Neural cell (in vitro differentiated cells): ENCODE measurements around the gene KAT2A. TPM values are rescaled to one million over a fixed set of nuclear protein-coding genes. Genes with fewer than 3 reads are reported as not detected.

Experiments used
- H2AFZ ChIP-seq: fragments of 200-600, 300-800 bp; sonication (generic), shearing (Covaris generic); 2 replicates; pipeline ENCODE4 v1.6.0; 2014; ENCODE audit warnings: low read depth, mild to moderate bottlenecking, antibody characterized with exemption, low read length, moderate library complexity
- H3F3A ChIP-seq: fragments of 200-600 bp; shearing (Covaris generic); 2 replicates; pipeline ENCODE4 v1.6.1; 2016; ENCODE audit warnings: mild to moderate bottlenecking, moderate library complexity, mixed read lengths, antibody characterized with exemption, low read length; ENCODE audit not compliant: insufficient read depth, poor library complexity, severe bottlenecking
- H3K27ac ChIP-seq: fragments of 200-600, 300-800 bp; sonication (generic), shearing (Covaris generic); 2 replicates; pipeline ENCODE4 v1.5.1; 2014; ENCODE audit warnings: mild to moderate bottlenecking, low read length, moderate library complexity
- H3K27me3 ChIP-seq: fragments of 300-800, 200-600 bp; sonication (generic), shearing (Covaris generic); 2 replicates; pipeline ENCODE4 v1.6.0; 2014; ENCODE audit warnings: mild to moderate bottlenecking, low read depth, low read length, moderate library complexity; ENCODE audit not compliant: insufficient read depth
- H3K36me3 ChIP-seq: fragments of 300-800, 200-600 bp; sonication (generic), shearing (Covaris generic); 2 replicates; pipeline ENCODE4 v1.5.1; 2014; ENCODE audit warnings: mild to moderate bottlenecking, antibody characterized with exemption, low read length, moderate library complexity; ENCODE audit not compliant: insufficient read depth
- H3K4me2 ChIP-seq: fragments of 300-800, 200-600 bp; sonication (generic), shearing (Covaris generic); 2 replicates; pipeline ENCODE4 v1.6.0; 2014; ENCODE audit warnings: mild to moderate bottlenecking, low read length
- H3K4me3 ChIP-seq: fragments of 300-800, 200-600 bp; sonication (generic), shearing (Covaris generic); 2 replicates; pipeline ENCODE4 v1.5.1; 2014; ENCODE audit warnings: mild to moderate bottlenecking, low read length, moderate library complexity
- H3K79me2 ChIP-seq: fragments of 200-600 bp; shearing (Covaris generic); replicated peaks from 2 replicates; pipeline ENCODE4 v1.6.0; 2014; ENCODE audit warnings: mild to moderate bottlenecking, low read length, moderate library complexity; ENCODE audit not compliant: insufficient read depth
- H3K9ac ChIP-seq: fragments of 300-800, 200-600 bp; sonication (generic), shearing (Covaris generic); 2 replicates; pipeline ENCODE4 v1.6.1; 2016; ENCODE audit warnings: mild to moderate bottlenecking, low read length, mixed read lengths
- H3K9me2 ChIP-seq: fragments of 200-600 bp; shearing (Covaris generic); 2 replicates; pipeline ENCODE4 v1.6.1; 2016; ENCODE audit warnings: mild to moderate bottlenecking, low read length, mixed read lengths; ENCODE audit not compliant: insufficient read depth
- H3K9me3 ChIP-seq: fragments of 200-600, 300-800 bp; sonication (generic), shearing (Covaris generic); 2 replicates; pipeline ENCODE4 v1.6.1; 2016; ENCODE audit warnings: mild to moderate bottlenecking, mixed run types, low read length, moderate library complexity, mixed read lengths
- H4K20me1 ChIP-seq: fragments of 200-600 bp; shearing (Covaris generic); 2 replicates; pipeline ENCODE4 v1.6.1; 2016; ENCODE audit warnings: mild to moderate bottlenecking, mixed run types; ENCODE audit not compliant: insufficient read depth
- EP300 ChIP-seq: fragments of 450-650 bp; conservative IDR thresholded peaks from 2 replicates; pipeline ENCODE4 v1.6.1; 2014; ENCODE audit warnings: antibody characterized with exemption, mild to moderate bottlenecking, moderate library complexity; ENCODE audit not compliant: poor library complexity, severe bottlenecking
- EZH2 ChIP-seq: fragments of 200-600, 300-800 bp; shearing (Covaris generic), sonication (generic); IDR thresholded peaks from 2 replicates; pipeline ENCODE4 v1.6.1; 2014; ENCODE audit warnings: antibody characterized with exemption, low read length, borderline replicate concordance, mild to moderate bottlenecking; ENCODE audit not compliant: insufficient read depth, poor library complexity, severe bottlenecking
- MXI1 ChIP-seq: fragments of 450-650 bp; conservative IDR thresholded peaks from 2 replicates; pipeline ENCODE4 v1.6.1; 2014; ENCODE audit warnings: antibody characterized with exemption, mild to moderate bottlenecking; ENCODE audit not compliant: poor library complexity, severe bottlenecking
- POLR2AphosphoS5 ChIP-seq: IDR thresholded peaks from 2 replicates; pipeline ENCODE4 v1.6.1; 2012
- RAD21 ChIP-seq: fragments of 450-650 bp; conservative IDR thresholded peaks from 2 replicates; pipeline ENCODE4 v1.6.1; 2014; ENCODE audit warnings: antibody characterized with exemption, mild to moderate bottlenecking, moderate library complexity
- SMC3 ChIP-seq: fragments of 450-650 bp; conservative IDR thresholded peaks from 2 replicates; pipeline ENCODE4 v1.6.1; 2014; ENCODE audit warnings: antibody characterized with exemption, mild to moderate bottlenecking, moderate library complexity; ENCODE audit not compliant: poor library complexity
- TAF1 ChIP-seq: IDR thresholded peaks from 2 replicates; pipeline ENCODE4 v1.6.1; 2012; ENCODE audit warnings: low read depth
- polyA plus RNA-seq: library from polyadenylated mRNA; depleted of rRNA; stranded (reverse); fragments of >200 nt; gene quantifications from 2 replicates; pipeline ENCODE4 v1.2.3, GENCODE V29; 2014
- TF ChIP-seq, protein P1 (sequence below): IDR thresholded peaks from 2 replicates; pipeline ENCODE4 v1.6.1; 2012; ENCODE audit warnings: borderline replicate concordance
- TF ChIP-seq, protein P2 (sequence below): fragments of 450-650 bp; IDR thresholded peaks from 2 replicates; pipeline ENCODE4 v1.5.1; 2014; ENCODE audit warnings: antibody characterized with exemption, mild to moderate bottlenecking, moderate library complexity; ENCODE audit not compliant: poor library complexity, severe bottlenecking

KAT2A gene
- polyA plus RNA-seq, 1 donor from 2014 or later: 39.9 TPM

DNA sequence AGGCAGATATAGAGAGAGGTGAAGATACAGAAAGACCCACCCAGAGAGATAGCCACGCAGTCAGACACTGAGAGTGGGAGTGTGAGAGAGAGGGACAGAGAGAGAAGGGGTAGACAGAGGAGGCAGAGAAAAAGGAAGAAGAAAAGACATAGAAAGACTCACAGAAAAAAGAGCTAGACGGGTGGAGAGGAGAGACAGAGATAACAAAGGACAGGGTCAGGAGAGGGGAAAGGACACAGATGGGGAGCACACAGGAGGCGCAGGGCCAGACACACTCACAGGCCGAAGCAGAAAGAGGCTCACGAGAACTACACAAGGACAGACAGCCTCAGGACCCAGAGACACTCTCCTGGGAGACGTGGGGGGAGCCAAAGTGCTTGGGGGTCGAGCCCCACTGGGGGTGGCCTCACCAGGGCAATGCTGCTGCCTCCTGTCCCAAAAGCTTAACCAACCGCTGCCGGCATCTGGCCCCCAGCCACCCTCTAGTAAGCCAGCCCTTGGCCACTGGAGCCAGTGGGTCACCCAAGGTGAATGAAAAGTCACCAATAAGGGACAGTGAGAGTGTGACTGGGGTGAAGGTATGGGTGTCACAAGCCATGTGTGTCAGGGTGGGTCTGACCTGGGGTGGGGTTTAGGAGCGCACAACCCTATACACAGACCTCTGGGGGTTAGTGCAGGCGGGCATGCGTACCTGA lies 26.6 kb downstream of the KAT2A start:
- Histone ChIP-seq H3K27me3 (peaks cover 18% of the 10 kb centered on the region), H4K20me1 (no peaks in the 10 kb centered on the region)

DNA sequence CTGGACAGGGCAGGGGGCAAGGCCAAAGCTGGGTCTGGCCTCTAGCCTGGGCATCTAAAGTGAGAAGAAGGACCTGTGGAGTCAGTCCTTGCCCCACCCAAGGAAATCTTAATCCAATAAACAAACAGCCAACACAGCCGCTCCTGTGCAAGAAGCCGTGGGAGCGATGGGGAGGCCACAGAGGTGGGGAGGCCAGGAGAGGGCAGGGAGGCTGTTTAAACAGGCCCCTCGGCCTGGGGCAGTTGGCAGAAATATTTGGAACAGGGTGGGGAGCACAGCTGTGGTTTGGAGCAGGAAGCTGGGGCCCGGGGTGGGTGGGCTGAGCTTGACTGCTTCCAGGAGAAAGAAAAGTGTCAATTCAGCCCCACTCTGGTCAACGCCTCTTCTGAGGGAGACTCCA lies 28.2 kb downstream of the KAT2A start:
- Histone ChIP-seq H3K27me3 (peaks cover 11% of the 10 kb centered on the region), H3K9me3 (no peaks in the 10 kb centered on the region)

More for the DNA sequence above, 26.6 kb downstream of the KAT2A start:
- Histone ChIP-seq H3K36me3 (no peaks in the 10 kb centered on the region), H3K79me2 (no peaks in the 10 kb centered on the region), H3K27ac (no peak overlapping the region), H3K4me3 (no peak overlapping the region), H3K9ac (no peak overlapping the region), H3F3A (no peaks in the 10 kb centered on the region), H3K4me2 (no peak overlapping the region), H3K9me3 (no peaks in the 10 kb centered on the region), H3K9me2 (no peaks in the 10 kb centered on the region), H2AFZ (no peak overlapping the region)
- no peak for TF ChIP-seq POLR2AphosphoS5
- no peak for TF ChIP-seq SMC3
- no peak for TF ChIP-seq TAF1
- TF ChIP-seq, protein P1, sequence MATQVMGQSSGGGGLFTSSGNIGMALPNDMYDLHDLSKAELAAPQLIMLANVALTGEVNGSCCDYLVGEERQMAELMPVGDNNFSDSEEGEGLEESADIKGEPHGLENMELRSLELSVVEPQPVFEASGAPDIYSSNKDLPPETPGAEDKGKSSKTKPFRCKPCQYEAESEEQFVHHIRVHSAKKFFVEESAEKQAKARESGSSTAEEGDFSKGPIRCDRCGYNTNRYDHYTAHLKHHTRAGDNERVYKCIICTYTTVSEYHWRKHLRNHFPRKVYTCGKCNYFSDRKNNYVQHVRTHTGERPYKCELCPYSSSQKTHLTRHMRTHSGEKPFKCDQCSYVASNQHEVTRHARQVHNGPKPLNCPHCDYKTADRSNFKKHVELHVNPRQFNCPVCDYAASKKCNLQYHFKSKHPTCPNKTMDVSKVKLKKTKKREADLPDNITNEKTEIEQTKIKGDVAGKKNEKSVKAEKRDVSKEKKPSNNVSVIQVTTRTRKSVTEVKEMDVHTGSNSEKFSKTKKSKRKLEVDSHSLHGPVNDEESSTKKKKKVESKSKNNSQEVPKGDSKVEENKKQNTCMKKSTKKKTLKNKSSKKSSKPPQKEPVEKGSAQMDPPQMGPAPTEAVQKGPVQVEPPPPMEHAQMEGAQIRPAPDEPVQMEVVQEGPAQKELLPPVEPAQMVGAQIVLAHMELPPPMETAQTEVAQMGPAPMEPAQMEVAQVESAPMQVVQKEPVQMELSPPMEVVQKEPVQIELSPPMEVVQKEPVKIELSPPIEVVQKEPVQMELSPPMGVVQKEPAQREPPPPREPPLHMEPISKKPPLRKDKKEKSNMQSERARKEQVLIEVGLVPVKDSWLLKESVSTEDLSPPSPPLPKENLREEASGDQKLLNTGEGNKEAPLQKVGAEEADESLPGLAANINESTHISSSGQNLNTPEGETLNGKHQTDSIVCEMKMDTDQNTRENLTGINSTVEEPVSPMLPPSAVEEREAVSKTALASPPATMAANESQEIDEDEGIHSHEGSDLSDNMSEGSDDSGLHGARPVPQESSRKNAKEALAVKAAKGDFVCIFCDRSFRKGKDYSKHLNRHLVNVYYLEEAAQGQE: no peak
- no peak for TF ChIP-seq EP300
- TF ChIP-seq EZH2: no peak
- no peak for TF ChIP-seq MXI1
- TF ChIP-seq RAD21: no peak
- TF ChIP-seq, protein P2, sequence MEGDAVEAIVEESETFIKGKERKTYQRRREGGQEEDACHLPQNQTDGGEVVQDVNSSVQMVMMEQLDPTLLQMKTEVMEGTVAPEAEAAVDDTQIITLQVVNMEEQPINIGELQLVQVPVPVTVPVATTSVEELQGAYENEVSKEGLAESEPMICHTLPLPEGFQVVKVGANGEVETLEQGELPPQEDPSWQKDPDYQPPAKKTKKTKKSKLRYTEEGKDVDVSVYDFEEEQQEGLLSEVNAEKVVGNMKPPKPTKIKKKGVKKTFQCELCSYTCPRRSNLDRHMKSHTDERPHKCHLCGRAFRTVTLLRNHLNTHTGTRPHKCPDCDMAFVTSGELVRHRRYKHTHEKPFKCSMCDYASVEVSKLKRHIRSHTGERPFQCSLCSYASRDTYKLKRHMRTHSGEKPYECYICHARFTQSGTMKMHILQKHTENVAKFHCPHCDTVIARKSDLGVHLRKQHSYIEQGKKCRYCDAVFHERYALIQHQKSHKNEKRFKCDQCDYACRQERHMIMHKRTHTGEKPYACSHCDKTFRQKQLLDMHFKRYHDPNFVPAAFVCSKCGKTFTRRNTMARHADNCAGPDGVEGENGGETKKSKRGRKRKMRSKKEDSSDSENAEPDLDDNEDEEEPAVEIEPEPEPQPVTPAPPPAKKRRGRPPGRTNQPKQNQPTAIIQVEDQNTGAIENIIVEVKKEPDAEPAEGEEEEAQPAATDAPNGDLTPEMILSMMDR: no peak

More for the DNA sequence above, 28.2 kb downstream of the KAT2A start:
- no peak overlapping the region for H2AFZ ChIP-seq
- no peak overlapping the region for H3K4me2 ChIP-seq
- no peak overlapping the region for H3K27ac ChIP-seq
- no peaks in the 10 kb centered on the region for H3K36me3 ChIP-seq
- no peaks in the 10 kb centered on the region for H3K79me2 ChIP-seq
- no peak for TF ChIP-seq EZH2
- no peak for TF ChIP-seq SMC3
- no peak for TF ChIP-seq EP300
- no peak for TF ChIP-seq TAF1
- TF ChIP-seq, protein P2: no peak
- TF ChIP-seq MXI1: no peak
- TF ChIP-seq, protein P1: no peak
- no peaks in the 10 kb centered on the region for H3K9me2 ChIP-seq
- no peak overlapping the region for H3K4me3 ChIP-seq
- no peaks in the 10 kb centered on the region for H3F3A ChIP-seq
- no peaks in the 10 kb centered on the region for H4K20me1 ChIP-seq
- H3K9ac ChIP-seq: no peak overlapping the region
